Transverse colon (tissue), 3 donors: ENCODE data around the gene OR10A2.

Experiments used
- POLR2A ChIP-seq: fragments of 450-650 bp; IDR thresholded peaks from one replicate; pipeline ENCODE4 v1.6.1; 2016; ENCODE audit warnings: antibody characterized with exemption, mild to moderate bottlenecking, moderate library complexity
- TF ChIP-seq, protein P1 (sequence below), 5 experiments: fragments of 200-600 bp in 3 of 5; fragments of 450-650 bp in 2 of 5; sonication (generic) in 3 of 5; IDR thresholded peaks; 1 replicate in 2 of 5; 2 replicates in 3 of 5; pipeline ENCODE4 v1.5.1; 2016 to 2017; ENCODE audit warnings: antibody characterized with exemption in 5 of 5, inconsistent platforms in 3 of 5, mild to moderate bottlenecking in 2 of 5, moderate library complexity in 1 of 5

DNA sequence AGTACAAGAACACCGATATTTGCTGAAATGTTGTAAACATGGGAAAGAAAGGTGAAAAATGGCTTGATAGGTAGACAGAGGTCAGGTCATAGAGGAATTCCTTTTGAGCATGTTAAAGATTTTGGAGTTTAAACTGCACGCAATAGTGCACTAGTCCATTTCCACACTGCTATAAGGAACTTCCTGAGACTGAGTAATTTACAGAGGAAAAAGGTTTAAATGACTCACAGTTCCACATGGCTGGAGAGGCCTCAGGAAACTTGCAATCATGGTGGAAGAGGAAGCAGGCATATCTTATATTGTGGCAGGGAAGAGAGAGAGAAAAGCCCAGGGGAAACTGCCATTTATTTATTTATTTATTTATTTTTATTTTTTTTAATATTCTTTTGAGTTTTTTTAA, 12.3 kb upstream of the OR10A2 start:
- TF ChIP-seq, protein P1, sequence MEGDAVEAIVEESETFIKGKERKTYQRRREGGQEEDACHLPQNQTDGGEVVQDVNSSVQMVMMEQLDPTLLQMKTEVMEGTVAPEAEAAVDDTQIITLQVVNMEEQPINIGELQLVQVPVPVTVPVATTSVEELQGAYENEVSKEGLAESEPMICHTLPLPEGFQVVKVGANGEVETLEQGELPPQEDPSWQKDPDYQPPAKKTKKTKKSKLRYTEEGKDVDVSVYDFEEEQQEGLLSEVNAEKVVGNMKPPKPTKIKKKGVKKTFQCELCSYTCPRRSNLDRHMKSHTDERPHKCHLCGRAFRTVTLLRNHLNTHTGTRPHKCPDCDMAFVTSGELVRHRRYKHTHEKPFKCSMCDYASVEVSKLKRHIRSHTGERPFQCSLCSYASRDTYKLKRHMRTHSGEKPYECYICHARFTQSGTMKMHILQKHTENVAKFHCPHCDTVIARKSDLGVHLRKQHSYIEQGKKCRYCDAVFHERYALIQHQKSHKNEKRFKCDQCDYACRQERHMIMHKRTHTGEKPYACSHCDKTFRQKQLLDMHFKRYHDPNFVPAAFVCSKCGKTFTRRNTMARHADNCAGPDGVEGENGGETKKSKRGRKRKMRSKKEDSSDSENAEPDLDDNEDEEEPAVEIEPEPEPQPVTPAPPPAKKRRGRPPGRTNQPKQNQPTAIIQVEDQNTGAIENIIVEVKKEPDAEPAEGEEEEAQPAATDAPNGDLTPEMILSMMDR (IDR thresholded peaks at IDR 0.05), result no peak
- no peak for TF ChIP-seq POLR2A
